Measurements from ENCODE around the gene ACTG1.

Gene ACTG1

DNA sequence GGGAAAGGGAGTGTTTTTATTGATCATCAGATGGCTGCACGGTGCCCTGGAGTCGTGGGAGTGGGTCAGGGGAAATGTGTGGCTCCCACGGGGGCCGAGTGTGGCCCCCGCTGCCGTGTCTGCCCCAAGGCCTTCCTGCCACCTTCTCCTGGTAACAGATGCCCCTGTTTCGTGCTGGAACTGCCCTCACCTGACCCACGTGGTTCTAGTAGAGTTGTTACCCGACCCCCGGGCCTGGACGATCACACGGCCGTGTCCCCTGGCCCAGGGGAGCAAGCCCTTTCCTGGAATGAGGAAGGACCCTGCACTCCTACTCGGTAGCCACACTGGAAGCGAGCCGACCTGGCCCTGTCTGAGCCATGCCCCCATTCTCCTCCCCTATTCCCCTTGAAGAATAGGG, 37.6 kb downstream of the ACTG1 start:
- Histone ChIP-seq H3K27ac (no peak overlapping the region), H3K9ac (no peak overlapping the region), H3K4me3 (IDR thresholded peaks at IDR 0.05; ENCODE audit: insufficient read depth, low read depth, low read length) (no peak overlapping the region), H3K36me3 (ENCODE audit: insufficient read depth) (no peaks in the 10 kb centered on the region), H4K20me1 (ENCODE audit: insufficient read depth) (no peaks in the 10 kb centered on the region), H3K27me3 (ENCODE audit: insufficient read depth, low read depth) (peaks cover 100% of the 10 kb centered on the region), H3K4me2 (no peak overlapping the region), H3K4me1 (ENCODE audit: low read depth, poor library complexity, severe bottlenecking) (peaks cover 8% of the 10 kb centered on the region), H3K79me2 (ENCODE audit: insufficient read depth, low read depth) (no peaks in the 10 kb centered on the region), H2AFZ (ENCODE audit: low read depth) (no peak overlapping the region)
- TF ChIP-seq, protein P1, sequence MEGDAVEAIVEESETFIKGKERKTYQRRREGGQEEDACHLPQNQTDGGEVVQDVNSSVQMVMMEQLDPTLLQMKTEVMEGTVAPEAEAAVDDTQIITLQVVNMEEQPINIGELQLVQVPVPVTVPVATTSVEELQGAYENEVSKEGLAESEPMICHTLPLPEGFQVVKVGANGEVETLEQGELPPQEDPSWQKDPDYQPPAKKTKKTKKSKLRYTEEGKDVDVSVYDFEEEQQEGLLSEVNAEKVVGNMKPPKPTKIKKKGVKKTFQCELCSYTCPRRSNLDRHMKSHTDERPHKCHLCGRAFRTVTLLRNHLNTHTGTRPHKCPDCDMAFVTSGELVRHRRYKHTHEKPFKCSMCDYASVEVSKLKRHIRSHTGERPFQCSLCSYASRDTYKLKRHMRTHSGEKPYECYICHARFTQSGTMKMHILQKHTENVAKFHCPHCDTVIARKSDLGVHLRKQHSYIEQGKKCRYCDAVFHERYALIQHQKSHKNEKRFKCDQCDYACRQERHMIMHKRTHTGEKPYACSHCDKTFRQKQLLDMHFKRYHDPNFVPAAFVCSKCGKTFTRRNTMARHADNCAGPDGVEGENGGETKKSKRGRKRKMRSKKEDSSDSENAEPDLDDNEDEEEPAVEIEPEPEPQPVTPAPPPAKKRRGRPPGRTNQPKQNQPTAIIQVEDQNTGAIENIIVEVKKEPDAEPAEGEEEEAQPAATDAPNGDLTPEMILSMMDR (conservative IDR thresholded peaks at IDR 0.05; ENCODE audit: low read depth, low read length): no peak

DNA sequence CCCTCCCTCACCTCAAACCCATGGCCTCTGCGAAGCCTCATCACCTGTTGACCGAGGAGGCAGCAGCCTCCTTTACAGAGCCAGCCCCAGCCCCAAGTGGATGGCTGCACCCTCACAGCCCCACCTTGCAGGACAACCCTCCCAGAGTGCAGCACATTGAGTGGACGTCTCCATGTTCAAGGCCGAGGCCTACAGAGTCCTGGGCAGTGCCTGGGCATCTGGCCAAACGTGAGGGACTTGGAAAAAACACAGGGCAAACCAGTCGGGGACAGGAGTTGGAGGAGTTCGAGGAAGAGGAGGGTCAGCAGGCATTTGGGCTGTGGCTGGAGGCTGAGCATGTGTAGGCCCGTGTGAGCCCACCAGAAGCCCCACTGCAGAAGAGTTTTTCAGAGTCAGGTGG, 39.6 kb downstream of the ACTG1 start:
- Histone ChIP-seq H3K4me3 (IDR thresholded peaks at IDR 0.05; ENCODE audit: insufficient read depth, low read depth, low read length) (no peak overlapping the region), H3K4me1 (ENCODE audit: low read depth, poor library complexity, severe bottlenecking) (peaks cover 8% of the 10 kb centered on the region), H4K20me1 (ENCODE audit: insufficient read depth) (no peaks in the 10 kb centered on the region), H3K36me3 (ENCODE audit: insufficient read depth) (no peaks in the 10 kb centered on the region), H2AFZ (ENCODE audit: low read depth) (no peak overlapping the region), H3K4me2 (no peak overlapping the region), H3K27me3 (ENCODE audit: insufficient read depth, low read depth) (peaks cover 98% of the 10 kb centered on the region), H3K27ac (no peak overlapping the region), H3K79me2 (ENCODE audit: insufficient read depth, low read depth) (no peaks in the 10 kb centered on the region), H3K9ac (no peak overlapping the region)
- TF ChIP-seq, protein P1 (conservative IDR thresholded peaks at IDR 0.05; ENCODE audit: low read depth, low read length): no peak

DNA sequence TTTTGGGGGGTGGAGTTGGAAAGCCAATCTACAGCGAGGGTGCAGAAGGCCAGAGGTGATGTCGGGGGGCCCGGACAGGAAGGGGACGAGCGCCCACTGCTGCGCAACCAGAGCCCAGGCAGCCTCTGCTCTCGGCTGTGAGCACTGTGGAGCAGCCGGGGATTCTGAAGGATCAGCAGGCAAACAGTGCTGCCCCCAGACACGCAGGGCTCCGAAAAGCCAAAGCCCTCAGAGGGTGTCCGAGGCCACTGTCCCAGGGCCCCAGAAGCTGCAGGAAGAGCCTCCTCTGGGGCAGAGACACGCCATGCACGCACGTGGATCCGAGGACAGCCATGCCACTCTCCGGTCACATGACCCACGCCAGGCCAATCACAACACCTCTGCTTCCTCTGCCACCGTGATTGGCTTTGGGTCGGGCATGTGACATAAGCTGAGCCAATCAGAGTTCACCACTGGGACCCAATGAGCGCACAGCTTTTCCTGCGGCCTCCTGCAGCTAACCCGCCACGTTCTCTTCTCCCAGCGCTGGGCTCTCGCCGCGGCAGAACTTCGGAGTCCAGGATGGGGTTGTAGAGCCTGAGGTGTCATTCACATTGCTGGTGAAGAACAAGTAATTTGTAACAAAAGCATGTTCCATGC, 40.7 kb downstream of the ACTG1 start:
- no peak overlapping the region for H3K9ac ChIP-seq
- no peaks in the 10 kb centered on the region for H3K79me2 ChIP-seq (ENCODE audit: insufficient read depth, low read depth)
- no peaks in the 10 kb centered on the region for H3K36me3 ChIP-seq (ENCODE audit: insufficient read depth)
- no peaks in the 10 kb centered on the region for H4K20me1 ChIP-seq (ENCODE audit: insufficient read depth)
- H3K4me2 ChIP-seq: peak overlapping the region; percentile 17; the same call in 1 of the 2 replicates
- peak overlapping the region; percentile 66 for H2AFZ ChIP-seq (ENCODE audit: low read depth)
- H3K4me1 ChIP-seq (ENCODE audit: low read depth, poor library complexity, severe bottlenecking): peaks cover 8% of the 10 kb centered on the region
- H3K4me3 ChIP-seq (IDR thresholded peaks at IDR 0.05; ENCODE audit: insufficient read depth, low read depth, low read length): no peak overlapping the region
- no peak overlapping the region for H3K27ac ChIP-seq
- peaks cover 98% of the 10 kb centered on the region for H3K27me3 ChIP-seq (ENCODE audit: insufficient read depth, low read depth)
- TF ChIP-seq, protein P1 (conservative IDR thresholded peaks at IDR 0.05; ENCODE audit: low read depth, low read length): no peak

DNA sequence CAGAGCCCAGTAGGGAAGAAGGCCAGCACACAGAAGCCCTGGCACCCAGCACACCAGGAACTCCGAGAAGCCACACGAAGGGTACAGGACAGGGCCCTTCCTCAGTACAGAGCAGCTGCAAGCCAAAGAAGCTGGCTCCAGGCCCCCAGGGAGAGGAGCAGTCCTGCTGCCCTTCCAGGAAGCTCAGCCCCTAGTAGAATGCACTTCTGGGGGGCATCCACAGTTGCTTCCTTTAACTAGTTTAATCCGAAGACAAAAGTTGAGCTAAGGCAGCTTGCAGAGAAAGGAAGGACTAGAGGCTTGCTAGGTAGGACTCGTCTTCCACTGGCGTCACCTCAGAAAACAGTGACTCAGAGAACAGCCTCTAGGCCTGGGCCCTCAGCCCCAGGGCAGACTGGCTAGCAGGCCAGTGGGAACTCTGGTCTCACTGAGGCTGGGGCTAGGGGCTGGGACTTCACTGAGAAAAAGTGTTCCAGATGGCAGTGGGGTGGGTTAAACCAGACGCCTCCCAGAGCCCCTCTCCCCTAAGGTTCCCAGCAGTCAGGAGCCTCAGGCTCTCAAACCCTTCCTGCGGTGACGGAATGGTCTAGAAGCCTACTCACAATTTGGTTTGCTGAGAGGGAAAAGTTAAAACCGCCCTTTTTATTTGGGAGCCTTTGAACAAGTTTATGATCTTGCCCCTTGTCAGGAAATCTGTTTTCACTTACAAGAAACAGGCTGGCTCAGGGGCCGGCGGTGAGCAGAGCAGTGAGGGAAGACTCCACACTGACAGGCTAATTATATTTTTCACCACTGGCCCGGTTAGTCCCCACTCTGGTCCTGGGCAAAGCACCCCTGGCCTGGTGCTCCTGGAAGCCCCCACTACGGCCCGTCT, 41.4 kb downstream of the ACTG1 start:
- no peak overlapping the region for H3K27ac ChIP-seq
- H3K36me3 ChIP-seq (ENCODE audit: insufficient read depth): no peaks in the 10 kb centered on the region
- no peaks in the 10 kb centered on the region for H3K79me2 ChIP-seq (ENCODE audit: insufficient read depth, low read depth)
- peaks cover 98% of the 10 kb centered on the region for H3K27me3 ChIP-seq (ENCODE audit: insufficient read depth, low read depth)
- H3K4me3 ChIP-seq (IDR thresholded peaks at IDR 0.05; ENCODE audit: insufficient read depth, low read depth, low read length): no peak overlapping the region
- no peak overlapping the region; the same call in 1 of the 2 replicates for H3K4me2 ChIP-seq
- no peaks in the 10 kb centered on the region for H4K20me1 ChIP-seq (ENCODE audit: insufficient read depth)
- no peak overlapping the region for H3K9ac ChIP-seq
- TF ChIP-seq, protein P1 (conservative IDR thresholded peaks at IDR 0.05; ENCODE audit: low read depth, low read length): no peak
- H3K4me1 ChIP-seq (ENCODE audit: low read depth, poor library complexity, severe bottlenecking): peaks cover 8% of the 10 kb centered on the region
- peak overlapping the region; percentile 66; the same call in 1 of the 2 replicates for H2AFZ ChIP-seq (ENCODE audit: low read depth)

Measured in KMS-11 (cell line).